CD4-positive, alpha-beta memory T cell (primary cell): ENCODE data around the gene ZER1. TPM values are rescaled to one million over a fixed set of nuclear protein-coding genes. Genes with fewer than 3 reads are reported as not detected.

Experiments
- CTCF ChIA-PET: fragments of 350-600 bp; sonication (Branson Sonifier 250); formaldehyde crosslinking; loops from one replicate; lab custom pipeline; 2021; ENCODE audit warnings: inconsistent platforms; ENCODE audit not compliant: partially characterized antibody; lab: Charles Lee
- POLR2A ChIA-PET: fragments of 350-600 bp; sonication (Branson Sonifier 250); formaldehyde crosslinking; loops from one replicate; lab custom pipeline; 2021; ENCODE audit not compliant: partially characterized antibody; lab: Charles Lee
- DNase-seq, 5 donors: peaks; one replicate each; pipeline versions ENCODE4 v3.0.0 to v3.0.0-alpha.2; 2020 to 2022; ENCODE audit warnings: mixed read lengths in 1 of 5
- H3K27ac ChIP-seq: one replicate; pipeline ENCODE4 v1.7.0; 2013; ENCODE audit warnings: low read depth, low read length
- H3K27me3 ChIP-seq: 2 replicates; pipeline ENCODE4 v1.7.0; 2013; ENCODE audit warnings: mild to moderate bottlenecking, low read length, moderate library complexity; ENCODE audit not compliant: insufficient read depth
- H3K36me3 ChIP-seq: 2 replicates; pipeline ENCODE4 v1.7.0; 2013; ENCODE audit warnings: mild to moderate bottlenecking, low read length, moderate library complexity; ENCODE audit not compliant: insufficient read depth
- H3K4me1 ChIP-seq: 2 replicates; pipeline ENCODE4 v1.7.0; 2013; ENCODE audit warnings: mild to moderate bottlenecking, low read length, moderate library complexity; ENCODE audit not compliant: insufficient read depth
- H3K4me3 ChIP-seq, 2 donors: one replicate each; pipeline ENCODE4 v1.7.0; 2013; ENCODE audit warnings: low read length in 2 of 2, mild to moderate bottlenecking in 1 of 2
- H3K9me3 ChIP-seq, 2 donors: one replicate each; pipeline ENCODE4 v1.7.0; 2013; ENCODE audit warnings: low read length in 2 of 2, control low read depth in 1 of 2; ENCODE audit not compliant: control insufficient read depth in 1 of 2
- H3K27ac Mint-ChIP-seq, 7 donors: one replicate each; pipeline ENCODE4 v1.8.0; 2020 to 2021; ENCODE audit warnings: mixed read lengths in 7 of 7, mild to moderate bottlenecking in 6 of 7, inconsistent platforms in 3 of 7, moderate library complexity in 3 of 7
- H3K27me3 Mint-ChIP-seq, 2 donors: one replicate each; pipeline ENCODE4 v1.8.0; 2020 to 2021; ENCODE audit warnings: mixed read lengths in 2 of 2
- H3K36me3 Mint-ChIP-seq, 2 donors: one replicate each; pipeline ENCODE4 v1.8.0; 2020 to 2021; ENCODE audit warnings: mixed read lengths in 2 of 2, inconsistent platforms in 1 of 2, mild to moderate bottlenecking in 1 of 2
- H3K4me1 Mint-ChIP-seq, 4 donors: one replicate each; pipeline ENCODE4 v1.8.0; 2020 to 2021; ENCODE audit warnings: mixed read lengths in 4 of 4, mild to moderate bottlenecking in 1 of 4
- H3K4me3 Mint-ChIP-seq, 8 donors: one replicate each; pipeline ENCODE4 v1.8.0; 2020 to 2021; ENCODE audit warnings: mixed read lengths in 8 of 8, mild to moderate bottlenecking in 7 of 8, moderate library complexity in 6 of 8, inconsistent platforms in 3 of 8
- H3K9me3 Mint-ChIP-seq, 8 donors: one replicate each; pipeline ENCODE4 v1.8.0; 2020 to 2021; ENCODE audit warnings: mixed read lengths in 8 of 8, mild to moderate bottlenecking in 5 of 8, inconsistent platforms in 3 of 8, moderate library complexity in 1 of 8
- intact Hi-C: fragments of 100-400 bp; cut with micrococcal nuclease; formaldehyde crosslinking; loops from one replicate; pipeline ENCODE4 v1.15.1; 2023
- polyA plus RNA-seq, 2 donors: library from polyadenylated mRNA; unstranded; fragments of 300-500 nt; fragmentation: Illumina TruSeq; gene quantifications; one replicate each; pipeline ENCODE4 v1.2.3, GENCODE V29; 2021
- total RNA-seq, 2 experiments: library from RNA; stranded (reverse); gene quantifications; one replicate each; pipeline ENCODE4 v1.2.3, GENCODE V29; 2021

ZER1 gene
- total and polyA plus RNA-seq, 4 experiments from 2014 or later: 35.6 to 44.2 (median 39.5) TPM

DNA sequence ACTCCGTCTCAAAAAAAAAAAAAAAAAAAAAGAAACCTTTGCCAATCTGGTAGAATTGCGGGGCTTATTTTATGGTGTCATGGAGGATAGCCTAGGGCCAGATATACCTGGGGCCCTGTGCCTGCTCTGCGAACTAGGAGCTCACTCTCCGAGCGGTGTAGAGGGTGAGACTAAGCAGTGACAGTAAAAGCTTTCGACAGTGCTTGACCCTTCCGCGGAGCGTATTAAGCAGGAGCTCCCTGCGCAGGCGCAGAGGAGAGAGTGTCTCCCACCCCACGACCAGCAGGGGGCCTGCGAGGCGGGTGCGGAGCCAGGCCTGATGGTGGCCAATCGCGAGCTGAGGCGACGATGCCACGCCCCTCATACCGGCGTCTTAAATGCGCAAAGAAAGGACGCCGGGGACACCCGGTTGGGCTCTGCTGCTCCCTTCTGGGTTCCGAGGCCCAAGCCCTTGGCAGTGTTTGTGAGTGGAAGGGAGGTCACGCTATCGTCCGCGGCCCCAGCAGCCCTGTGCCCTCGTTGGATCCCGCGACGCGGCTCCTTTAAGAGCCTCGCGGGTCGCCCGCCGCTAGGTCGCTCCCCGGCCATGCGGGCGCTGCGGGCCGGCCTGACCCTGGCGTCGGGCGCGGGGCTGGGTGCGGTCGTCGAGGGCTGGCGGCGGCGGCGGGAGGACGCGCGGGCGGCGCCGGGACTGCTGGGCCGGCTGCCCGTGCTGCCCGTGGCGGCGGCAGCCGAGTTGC lies 46.5 kb upstream of the ZER1 start, which contains the start of gene ENDOG:
Gene ENDOG (plus strand): TSS at position 402 of the 740 bp plus-strand sequence. CDS start 185 bp downstream, at position 587.
- H3K4me3 ChIP-seq: peak within 1 kb of the TSS; percentile 42 to 69

DNA sequence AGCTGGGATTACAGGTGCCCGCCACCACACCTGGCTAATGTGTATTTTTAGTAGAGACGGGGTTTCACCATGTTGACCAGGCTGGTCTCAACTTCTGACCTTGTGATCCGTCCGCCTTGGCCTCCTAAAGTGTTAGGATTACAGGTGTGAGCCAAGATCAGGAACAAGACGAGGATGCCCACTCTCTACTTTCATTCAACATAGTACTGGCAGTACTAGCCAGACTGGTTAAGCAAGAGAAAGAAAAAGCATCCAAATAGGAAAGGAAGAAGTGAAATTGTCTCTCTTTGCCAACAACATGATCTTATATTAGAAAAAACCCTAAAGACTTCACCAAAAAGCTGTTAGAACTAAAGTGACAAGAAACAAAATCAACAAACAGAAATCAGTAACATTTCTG lies 39.1 kb upstream of the ZER1 start:
- Histone ChIP-seq H3K36me3 (peaks cover 10% of the 10 kb centered on the region), H3K4me1 (no peaks in the 10 kb centered on the region), H3K27ac (no peak overlapping the region), H3K9me3 (no peaks in the 10 kb centered on the region), H3K27me3 (no peaks in the 10 kb centered on the region), H3K4me3 (no peak overlapping the region)
- peak overlapping the region in 1 of 7 donors; percentile 47 for H3K27ac Mint-ChIP-seq
- CTCF ChIA-PET: no interaction called here
- H3K27me3 Mint-ChIP-seq: no peaks in the 10 kb centered on the region
- POLR2A ChIA-PET: interaction anchor here (1.1 kb wide), 1 partner anchor 7 kb away, joined by 3 read pairs; the partner anchor contains the start of gene ENDOG
- H3K4me1 Mint-ChIP-seq: peaks cover 0 to 2% (median 0%) of the 10 kb centered on the region in 4 donors
- H3K36me3 Mint-ChIP-seq: peaks cover 9 to 15% of the 10 kb centered on the region in 2 donors
- DNase-seq: no peak
- intact Hi-C loops: loop anchor here (10.0 kb wide), 1 partner anchor 86 kb away; the partner anchor contains the start of gene ZDHHC12
- no peaks in the 10 kb centered on the region for H3K9me3 Mint-ChIP-seq
- H3K4me3 Mint-ChIP-seq: no peak overlapping the region

More for the DNA sequence above, 46.5 kb upstream of the ZER1 start, which contains the start of gene ENDOG:
- peaks cover 0 to 2% (median 0%) of the 10 kb centered on the region in 8 donors for H3K9me3 Mint-ChIP-seq
- peaks cover 7 to 37% (median 10%) of the 10 kb centered on the region in 4 donors for H3K4me1 Mint-ChIP-seq
- peaks cover 0 to 18% of the 10 kb centered on the region in 2 donors for H3K36me3 Mint-ChIP-seq
- H3K27me3 Mint-ChIP-seq: no peaks in the 10 kb centered on the region
- H3K36me3 ChIP-seq: peaks cover 8% of the 10 kb centered on the region
- peak within 1 kb of the TSS; percentile 45 for H3K27ac ChIP-seq
- intact Hi-C loops: loop anchor here (1.0 to 10.0 kb wide), 5 partner anchors 11 to 169 kb away; partner anchors contain the start of genes KYAT1, SPOUT1, ZDHHC12 and ZER1
- no peaks in the 10 kb centered on the region for H3K9me3 ChIP-seq
- H3K4me3 Mint-ChIP-seq: peak within 1 kb of the TSS; percentile 87 to 97 (median 89)
- CTCF ChIA-PET: interaction anchor here (0.5 to 2.0 kb wide), 34 partner anchors 8 to 496 kb away, joined by 3 to 33 read pairs (median 4); partner anchors contain the start of genes COQ4, KYAT1, LRRC8A and PKN3
- peaks cover 19% of the 10 kb centered on the region for H3K4me1 ChIP-seq
- peak within 1 kb of the TSS; percentile 86 to 96 (median 93) for H3K27ac Mint-ChIP-seq
- POLR2A ChIA-PET: interaction anchor here (0.6 to 4.0 kb wide), 31 partner anchors 8 to 1069 kb away, joined by 3 to 77 read pairs (median 5); partner anchors contain the start of genes DOLK, DYNC2I2, GLE1 and KYAT1
- no peaks in the 10 kb centered on the region for H3K27me3 ChIP-seq
- DNase-seq: peak; percentile 95 to 97 (median 96)

DNA sequence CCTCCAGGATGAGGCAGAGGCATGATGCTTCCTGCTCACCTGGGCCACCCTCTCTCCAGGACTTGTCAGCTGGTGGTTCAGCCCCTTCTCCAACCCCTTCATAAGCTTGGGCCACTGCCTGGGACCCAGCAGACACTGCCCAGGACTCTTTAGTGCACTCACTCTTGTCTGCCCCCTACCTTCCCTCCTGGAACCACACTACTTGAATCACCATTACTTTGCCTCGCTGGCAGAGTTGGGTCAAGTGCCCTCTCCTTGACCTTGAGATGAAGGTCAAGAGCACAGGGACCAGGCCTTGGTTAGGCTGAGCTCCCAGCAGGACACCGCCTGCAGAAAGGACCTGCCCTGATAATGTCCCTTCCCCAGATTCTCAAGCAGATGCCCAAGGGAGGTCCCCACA lies 38.1 kb upstream of the ZER1 start:
- Histone ChIP-seq H3K9me3 (no peaks in the 10 kb centered on the region), H3K36me3 (peaks cover 16% of the 10 kb centered on the region), H3K27ac (no peak overlapping the region), H3K4me1 (no peaks in the 10 kb centered on the region), H3K4me3 (no peak overlapping the region), H3K27me3 (no peaks in the 10 kb centered on the region)
- CTCF ChIA-PET: interaction anchor here (0.6 to 2.2 kb wide), 2 partner anchors 9 to 58 kb away, joined by 3 to 7 read pairs; partner anchors contain the start of gene ENDOG
- intact Hi-C loops: loop anchor here (10.0 kb wide), 1 partner anchor 85 kb away; the partner anchor contains the start of gene ZDHHC12
- no peak overlapping the region for H3K4me3 Mint-ChIP-seq
- POLR2A ChIA-PET: interaction anchor here (1.1 kb wide), 1 partner anchor 8 kb away, joined by 3 read pairs; the partner anchor contains the start of gene ENDOG
- DNase-seq: no peak
- no peaks in the 10 kb centered on the region for H3K27me3 Mint-ChIP-seq
- H3K27ac Mint-ChIP-seq: peak overlapping the region in 3 of 7 donors; percentile 0 to 27 (median 27)
- H3K36me3 Mint-ChIP-seq: peaks cover 9 to 21% of the 10 kb centered on the region in 2 donors
- H3K4me1 Mint-ChIP-seq: no peaks in the 10 kb centered on the region
- H3K9me3 Mint-ChIP-seq: no peaks in the 10 kb centered on the region

DNA sequence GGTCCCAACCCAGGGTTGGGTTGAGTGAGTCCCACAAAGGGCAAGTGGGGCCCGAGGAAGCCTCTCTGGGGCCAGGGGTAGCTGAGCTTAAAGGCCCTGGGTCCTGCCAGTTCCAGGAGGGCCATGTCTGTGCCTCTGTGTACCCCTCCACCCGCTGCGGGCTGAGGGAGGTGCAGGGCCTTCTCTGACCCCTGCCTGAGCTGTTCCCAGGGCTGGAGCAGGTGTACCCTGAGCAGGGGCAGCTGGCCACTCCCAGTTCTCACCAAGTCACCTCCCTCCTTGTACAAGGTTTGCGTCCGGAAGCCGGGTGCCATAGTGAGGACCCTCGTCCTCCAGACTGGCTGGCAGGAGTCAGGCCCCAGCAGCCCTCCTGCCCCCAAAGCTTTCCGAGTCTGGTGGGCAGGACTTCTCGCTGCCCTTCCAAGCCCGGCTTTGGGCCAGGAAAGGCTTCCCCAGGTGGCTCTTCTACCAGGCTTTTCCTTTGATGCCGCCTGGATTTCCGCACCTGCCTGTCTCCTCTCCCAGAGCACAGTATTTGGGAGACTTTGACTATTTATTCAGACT lies 37.4 kb upstream of the ZER1 start:
- H3K9me3 ChIP-seq: no peaks in the 10 kb centered on the region
- no peaks in the 10 kb centered on the region for H3K4me1 ChIP-seq
- no peak overlapping the region for H3K4me3 Mint-ChIP-seq
- H3K27me3 Mint-ChIP-seq: no peaks in the 10 kb centered on the region
- intact Hi-C loops: no loop called here
- no peak for DNase-seq
- no peaks in the 10 kb centered on the region for H3K9me3 Mint-ChIP-seq
- H3K27me3 ChIP-seq: no peaks in the 10 kb centered on the region
- no peak overlapping the region for H3K27ac Mint-ChIP-seq
- ChIA-PET CTCF (interaction anchor here (2.2 kb wide), 1 partner anchor 9 kb away, joined by 7 read pairs; the partner anchor contains the start of gene ENDOG), POLR2A (interaction anchor here (1.0 kb wide), 2 partner anchors 9 to 11 kb away, joined by 3 read pairs; partner anchors contain the start of gene ENDOG)
- no peak overlapping the region for H3K27ac ChIP-seq
- no peaks in the 10 kb centered on the region for H3K4me1 Mint-ChIP-seq
- no peak overlapping the region for H3K4me3 ChIP-seq
- peaks cover 16% of the 10 kb centered on the region for H3K36me3 ChIP-seq
- peaks cover 9 to 22% of the 10 kb centered on the region in 2 donors for H3K36me3 Mint-ChIP-seq

DNA sequence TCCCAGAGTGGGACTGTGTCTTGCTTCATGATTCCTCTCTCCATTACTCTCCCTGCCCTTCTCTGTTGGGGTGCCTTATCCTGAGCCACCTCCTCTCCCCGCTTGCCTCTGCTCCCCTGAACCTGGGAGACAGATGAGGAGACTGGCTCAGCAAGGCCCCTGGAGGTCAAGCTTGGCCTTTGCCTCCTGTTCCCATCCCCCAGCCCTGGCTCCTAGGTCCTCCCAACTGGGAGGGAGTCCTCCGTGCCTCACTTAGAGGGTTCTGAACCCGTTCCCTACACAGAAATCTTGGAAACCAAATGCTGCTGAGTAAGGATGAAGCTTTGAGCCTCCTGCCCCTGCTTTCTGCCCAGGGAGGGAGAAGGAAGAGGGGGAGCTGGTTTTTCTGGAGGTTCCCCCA lies 36.8 kb upstream of the ZER1 start:
- ChIA-PET POLR2A (interaction anchor here (1.0 kb wide), 2 partner anchors 10 to 12 kb away, joined by 3 read pairs; partner anchors contain the start of gene ENDOG), CTCF (interaction anchor here (2.2 kb wide), 1 partner anchor 10 kb away, joined by 7 read pairs; the partner anchor contains the start of gene ENDOG)
- peaks cover 22% of the 10 kb centered on the region for H3K36me3 ChIP-seq
- Mint-ChIP-seq H3K4me1 (no peaks in the 10 kb centered on the region), H3K27ac (peak overlapping the region in 1 of 7 donors; percentile 57), H3K36me3 (peaks cover 14 to 28% of the 10 kb centered on the region in 2 donors), H3K9me3 (no peaks in the 10 kb centered on the region), H3K27me3 (no peaks in the 10 kb centered on the region), H3K4me3 (no peak overlapping the region)
- H3K4me3 ChIP-seq: no peak overlapping the region
- no peak overlapping the region for H3K27ac ChIP-seq
- H3K27me3 ChIP-seq: no peaks in the 10 kb centered on the region
- no peaks in the 10 kb centered on the region for H3K9me3 ChIP-seq
- DNase-seq: no peak
- intact Hi-C loops: no loop called here
- H3K4me1 ChIP-seq: no peaks in the 10 kb centered on the region

DNA sequence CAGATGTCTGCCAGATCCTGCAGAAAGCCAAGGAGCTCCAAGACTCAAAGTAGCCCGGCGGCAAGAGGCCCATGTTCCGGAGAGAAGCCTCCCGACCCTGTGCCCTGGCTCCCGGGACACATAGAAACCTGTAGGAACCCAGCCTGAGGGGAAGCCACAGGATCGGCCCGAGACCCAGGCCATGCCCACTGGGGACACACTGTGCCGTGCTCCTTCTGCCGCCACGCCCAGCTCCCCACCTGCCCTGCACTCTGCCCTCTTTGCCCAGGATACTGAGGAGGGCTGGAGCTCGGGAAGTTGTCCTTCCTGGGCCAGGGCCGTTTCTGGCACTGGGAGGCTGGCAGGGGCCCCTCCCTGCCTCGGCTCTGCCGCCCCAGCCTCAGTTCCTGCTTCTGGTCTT lies 36.1 kb upstream of the ZER1 start:
- peaks cover 17 to 34% of the 10 kb centered on the region in 2 donors for H3K36me3 Mint-ChIP-seq

More for the DNA sequence above, 36.1 kb upstream of the ZER1 start:
- POLR2A ChIA-PET: interaction anchor here (1.3 kb wide), 1 partner anchor 10 kb away, joined by 5 read pairs; the partner anchor contains the start of gene ENDOG
- Histone ChIP-seq H3K27me3 (no peaks in the 10 kb centered on the region), H3K4me3 (no peak overlapping the region), H3K27ac (no peak overlapping the region), H3K36me3 (peaks cover 29% of the 10 kb centered on the region), H3K4me1 (no peaks in the 10 kb centered on the region), H3K9me3 (no peaks in the 10 kb centered on the region)
- DNase-seq: no peak
- intact Hi-C loops: no loop called here
- Mint-ChIP-seq H3K4me1 (no peaks in the 10 kb centered on the region), H3K4me3 (no peak overlapping the region), H3K27ac (no peak overlapping the region), H3K9me3 (no peaks in the 10 kb centered on the region), H3K27me3 (no peaks in the 10 kb centered on the region)
- CTCF ChIA-PET: interaction anchor here (1.2 to 2.2 kb wide), 2 partner anchors 11 kb away, joined by 3 to 7 read pairs; partner anchors contain the start of gene ENDOG
